PFSK-1 (cell line): ENCODE results near the gene DCAF8L2.

Source experiments
- POLR2AphosphoS5 ChIP-seq: IDR thresholded peaks from 2 replicates; pipeline ENCODE4 v1.6.1; 2012; ENCODE audit warnings: low read depth, mild to moderate bottlenecking, control low read depth, low read length, moderate library complexity
- REST ChIP-seq, 2 experiments: IDR thresholded peaks; 2 replicates each; pipeline versions ENCODE4 v1.6.1 to v1.8.0; 2011 to 2012; ENCODE audit warnings: low read depth in 2 of 2, low read length in 2 of 2, control low read depth in 1 of 2, inconsistent platforms in 1 of 2, mild to moderate bottlenecking in 1 of 2, moderate library complexity in 1 of 2; ENCODE audit not compliant: insufficient read depth in 1 of 2

GRCh38 chrX:27735914-27736313 lies 145.8 kb downstream of the DCAF8L2 start:
- no peak for TF ChIP-seq REST (IDR thresholded peaks at IDR 0.05; ENCODE audit: insufficient read depth in 1 of 2, low read depth in 2 of 2, low read length in 2 of 2)
- TF ChIP-seq POLR2AphosphoS5 = no peak
